HepG2 (cell line): ENCODE data around the gene CD300A. TPM values are rescaled to one million over a fixed set of nuclear protein-coding genes. Genes with fewer than 3 reads are reported as not detected.
A peak's percentile ranks its signal among the peaks of the same experiment; 100 is the strongest.

ENCODE experiments used
- ATM ChIP-seq: fragments of 450-650 bp; IDR thresholded peaks from 2 replicates; pipeline ENCODE4 v1.7.1; 2017; ENCODE audit warnings: mild to moderate bottlenecking, borderline replicate concordance
- CCAR2 ChIP-seq: fragments of 200-400 bp; formaldehyde crosslinking; optimal IDR thresholded peaks from 2 replicates; pipeline ENCODE3; 2018; ENCODE audit warnings: low read depth, mild to moderate bottlenecking, low read length, moderate library complexity
- CENPT ChIP-seq: sonication (generic); formaldehyde crosslinking; IDR thresholded peaks from 2 replicates; pipeline ENCODE4 v1.8.0; 2022; ENCODE audit warnings: low read depth, mild to moderate bottlenecking, moderate library complexity, missing genetic modification reagents
- FOXO4 ChIP-seq: sonication (generic); formaldehyde crosslinking; conservative IDR thresholded peaks from 2 replicates; pipeline ENCODE4 v1.8.1; 2023; ENCODE audit warnings: missing genetic modification reagents
- HMG20A ChIP-seq: IDR thresholded peaks from 2 replicates; pipeline ENCODE4 v1.6.1; 2016; ENCODE audit warnings: borderline replicate concordance
- HNRNPH1 ChIP-seq: fragments of 200-400 bp; formaldehyde crosslinking; optimal IDR thresholded peaks from 2 replicates; pipeline ENCODE3; 2017; ENCODE audit warnings: mild to moderate bottlenecking, low read depth, low read length
- MAF1 ChIP-seq: sonication (generic); formaldehyde crosslinking; IDR thresholded peaks from 2 replicates; pipeline ENCODE4 v1.5.0; 2020; ENCODE audit warnings: missing genetic modification reagents, borderline replicate concordance
- MAX ChIP-seq: IDR thresholded peaks from 2 replicates; pipeline ENCODE4 v1.6.1; 2012; ENCODE audit warnings: inconsistent platforms
- MTERF4 ChIP-seq: sonication (generic); formaldehyde crosslinking; IDR thresholded peaks from 2 replicates; pipeline ENCODE4 v1.8.0; 2023; ENCODE audit warnings: mild to moderate bottlenecking, missing genetic modification reagents
- MYC ChIP-seq: sonication (generic); formaldehyde crosslinking; IDR thresholded peaks from 2 replicates; pipeline ENCODE4 v1.9.0; 2021; ENCODE audit warnings: missing genetic modification reagents, borderline replicate concordance
- RARA ChIP-seq: IDR thresholded peaks from 2 replicates; pipeline ENCODE4 v1.6.1; 2016; ENCODE audit warnings: missing genetic modification reagents, missing compliant biosample characterization
- SMAD1 ChIP-seq: sonication (generic); formaldehyde crosslinking; IDR thresholded peaks from 2 replicates; pipeline ENCODE4 v1.4.0; 2020; ENCODE audit warnings: missing genetic modification reagents, low read depth, mild to moderate bottlenecking, borderline replicate concordance
- SMARCE1 ChIP-seq: fragments of 450-650 bp; IDR thresholded peaks from 2 replicates; pipeline ENCODE4 v1.6.1; 2017; ENCODE audit warnings: borderline replicate concordance
- SOX13 ChIP-seq, 3 experiments: fragments of 450-650 bp in 1 of 3; sonication (generic) in 1 of 3; formaldehyde crosslinking in 1 of 3; IDR thresholded peaks in 2 of 3; conservative IDR thresholded peaks in 1 of 3; 2 replicates each; pipeline versions ENCODE4 v1.5.0 to v1.6.1; 2016 to 2020; ENCODE audit warnings: antibody characterized with exemption in 1 of 3, mild to moderate bottlenecking in 1 of 3, missing compliant biosample characterization in 1 of 3, missing genetic modification reagents in 1 of 3, moderate library complexity in 1 of 3
- ZBTB26 ChIP-seq: IDR thresholded peaks from 2 replicates; pipeline ENCODE4 v1.6.1; 2016; ENCODE audit warnings: missing compliant biosample characterization, missing genetic modification reagents, borderline replicate concordance
- ZBTB3 ChIP-seq: sonication (generic); formaldehyde crosslinking; IDR thresholded peaks from 2 replicates; pipeline ENCODE4 v1.4.0; 2020; ENCODE audit warnings: low read depth, mild to moderate bottlenecking, moderate library complexity, missing genetic modification reagents, borderline replicate concordance
- ZBTB42 ChIP-seq: sonication (generic); formaldehyde crosslinking; IDR thresholded peaks from 2 replicates; pipeline ENCODE4 v1.5.0; 2020; ENCODE audit warnings: mild to moderate bottlenecking, missing genetic modification reagents
- ZBTB43 ChIP-seq: sonication (generic); formaldehyde crosslinking; conservative IDR thresholded peaks from 2 replicates; pipeline ENCODE4 v1.4.0; 2020; ENCODE audit warnings: missing genetic modification reagents
- ZFP82 ChIP-seq: sonication (generic); formaldehyde crosslinking; IDR thresholded peaks from 2 replicates; pipeline ENCODE4 v1.5.1; 2020; ENCODE audit warnings: mild to moderate bottlenecking, missing genetic modification reagents, borderline replicate concordance
- ZFP90 ChIP-seq: sonication (generic); formaldehyde crosslinking; IDR thresholded peaks from 2 replicates; pipeline ENCODE4 v1.8.0; 2022; ENCODE audit warnings: missing genetic modification reagents, mild to moderate bottlenecking, inconsistent platforms, borderline replicate concordance
- ZMYM4 ChIP-seq: sonication (generic); formaldehyde crosslinking; IDR thresholded peaks from 2 replicates; pipeline ENCODE4 v1.8.1; 2023; ENCODE audit warnings: mild to moderate bottlenecking, missing genetic modification reagents
- ZNF234 ChIP-seq: sonication (generic); formaldehyde crosslinking; conservative IDR thresholded peaks from 2 replicates; pipeline ENCODE4 v1.5.1; 2020; ENCODE audit warnings: mild to moderate bottlenecking, missing genetic modification reagents
- ZNF235 ChIP-seq: sonication (generic); formaldehyde crosslinking; IDR thresholded peaks from 2 replicates; pipeline ENCODE4 v1.8.1; 2023; ENCODE audit warnings: mild to moderate bottlenecking, missing genetic modification reagents, borderline replicate concordance
- ZNF317 ChIP-seq: sonication (generic); formaldehyde crosslinking; IDR thresholded peaks from 2 replicates; pipeline ENCODE4 v1.5.0; 2020; ENCODE audit warnings: mild to moderate bottlenecking, missing genetic modification reagents
- ZNF660 ChIP-seq: sonication (generic); formaldehyde crosslinking; IDR thresholded peaks from 2 replicates; pipeline ENCODE4 v1.5.1; 2020; ENCODE audit warnings: mild to moderate bottlenecking, low read depth, missing genetic modification reagents, borderline replicate concordance
- polyA plus RNA-seq, 8 experiments: library from polyadenylated mRNA; depleted of rRNA in 3 of 8; stranded (reverse) in 7 of 8; unstranded in 1 of 8; fragments of >200 nt; fragmentation: Illumina TruSeq in 4 of 8; extraction: Trizol in 4 of 8; gene quantifications; 2 replicates each; pipeline versions ENCODE4 v1.2.1 to v1.2.3, GENCODE V29; 2011 to 2016; ENCODE audit warnings: low read depth in 4 of 8, missing spikeins in 1 of 8, mixed read lengths in 1 of 8; ENCODE audit not compliant: insufficient read depth in 1 of 8
- total RNA-seq, 5 experiments: library from RNA; depleted of rRNA; stranded (reverse); fragments of >200 nt; fragmentation: Illumina TruSeq; extraction: Trizol; gene quantifications; 2 replicates each; pipeline ENCODE4 v1.2.3, GENCODE V29; 2016; ENCODE audit warnings: low read depth in 1 of 5

CD300A gene
- total and polyA plus RNA-seq, 2 of the 13 experiments (the other 11 are each of a cell fraction or from before 2014, with no cell fraction given): not detected

GRCh38 chr17:74435775-74436359, 30.6 kb upstream of the CD300A start (continued):
- TF ChIP-seq MTERF4 (CRISPR knock-in tag): no peak
- TF ChIP-seq MAF1 (CRISPR knock-in tag): no peak
- TF ChIP-seq ZBTB43 (CRISPR knock-in tag): no peak
- no peak; the same call in 1 of the 2 replicates for TF ChIP-seq ZNF317 (CRISPR knock-in tag)
- 0 out of 2 replicates have a peak, but pooled peaks have one; percentile 40 for TF ChIP-seq MAX
- no peak for TF ChIP-seq ZFP90
- TF ChIP-seq RARA (CRISPR knock-in tag): peak; percentile 76
- TF ChIP-seq ZBTB3: no peak
- no peak for TF ChIP-seq CCAR2
- no peak; the same call in 1 of the 2 replicates for TF ChIP-seq SOX13 (IDR thresholded peaks at IDR 0.05)
- peak in 1 of 2 experiments; percentile 33; a peak in 1 of 4 replicates for TF ChIP-seq SOX13 (CRISPR knock-in tag; conservative IDR thresholded peaks at IDR 0.05 in 1 of 2, IDR thresholded peaks at IDR 0.05 in 1 of 2)
- no peak for TF ChIP-seq CENPT
- no peak for TF ChIP-seq ZFP82 (CRISPR knock-in tag)
- TF ChIP-seq MYC (CRISPR knock-in tag): no peak
- TF ChIP-seq FOXO4: no peak
- no peak for TF ChIP-seq SMAD1 (CRISPR knock-in tag)
- no peak for TF ChIP-seq ZNF660 (CRISPR knock-in tag)
- TF ChIP-seq SMARCE1: no peak
- no peak for TF ChIP-seq ZNF234
- TF ChIP-seq ZBTB42 (CRISPR knock-in tag): no peak
- TF ChIP-seq HNRNPH1: no peak
- no peak for TF ChIP-seq ZBTB26 (CRISPR knock-in tag)
- TF ChIP-seq HMG20A (CRISPR knock-in tag): no peak; the same call in 1 of the 2 replicates
- no peak for TF ChIP-seq ATM
- no peak for TF ChIP-seq ZNF235 (CRISPR knock-in tag)
- TF ChIP-seq ZMYM4 (CRISPR knock-in tag): no peak
